GM18499 (cell line): ENCODE data around the gene NCOA5.
"Not testable (repeated sequence)": the region's sequence is repeated elsewhere in the genome, so short reads cannot be mapped to it uniquely, and the experiment has no call there.

Experiments
- ATAC-seq: cut with Tn5 transposase; IDR thresholded peaks from one replicate; pipeline ENCODE4 v1.9.1; 2021; ENCODE audit warnings: moderate number of reproducible peaks; ENCODE audit not compliant: insufficient read depth, unreplicated experiment

The NCOA5 gene

DNA sequence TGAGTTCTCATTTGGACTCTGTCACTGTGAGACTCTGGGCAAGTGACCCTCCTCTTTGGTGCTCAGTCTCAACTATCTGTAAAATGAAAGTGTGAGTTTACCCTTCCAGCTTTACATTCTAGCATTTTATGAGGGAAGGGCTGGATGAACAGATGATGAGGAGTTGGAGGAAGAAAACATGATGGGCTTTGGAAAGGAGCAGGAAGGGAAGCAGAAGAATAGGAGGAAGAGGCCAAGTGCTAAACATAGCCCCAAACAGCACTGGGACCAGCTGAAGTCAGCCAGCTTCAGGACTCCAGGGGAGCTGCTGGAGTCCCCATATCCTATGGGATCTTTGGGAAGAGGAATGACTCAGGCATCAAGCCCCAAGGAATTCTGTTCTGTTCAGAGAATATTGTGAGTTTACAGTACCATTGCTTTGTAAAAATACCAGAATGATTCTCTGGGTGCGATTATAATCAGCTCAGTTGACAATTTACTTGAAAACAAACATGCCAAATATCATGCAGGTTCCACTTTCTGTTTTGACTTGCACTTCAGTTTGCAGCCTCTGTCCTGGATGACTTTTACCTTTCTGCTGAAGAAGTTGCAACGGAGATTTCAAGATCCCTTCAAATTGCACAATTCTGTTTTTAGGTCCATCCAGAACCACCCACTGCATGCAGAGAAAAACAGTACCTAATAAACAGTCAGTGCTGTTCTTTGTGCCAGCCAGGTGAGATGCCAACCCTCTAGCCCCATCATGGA, 31.6 kb upstream of the NCOA5 start:
- ATAC-seq: no peak

DNA sequence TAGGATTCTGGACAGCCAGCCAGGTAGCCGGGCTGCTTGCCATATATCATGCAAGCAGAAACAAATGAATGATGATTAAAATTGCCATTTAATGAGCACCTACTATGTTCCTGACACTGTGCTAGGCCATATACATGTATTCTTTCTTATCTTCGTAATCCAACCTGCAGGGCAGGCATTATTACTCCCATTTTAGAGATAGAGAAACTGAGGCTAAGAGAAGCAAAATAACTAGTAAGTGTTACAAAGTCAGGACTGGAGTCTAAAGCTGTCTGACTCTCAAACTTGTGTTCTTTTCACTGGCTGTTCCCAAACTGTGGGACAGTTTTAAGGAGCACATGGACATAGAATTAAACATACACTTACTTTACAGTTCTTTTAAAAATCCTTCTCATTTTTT, 30.4 kb upstream of the NCOA5 start:
- no peak for ATAC-seq

DNA sequence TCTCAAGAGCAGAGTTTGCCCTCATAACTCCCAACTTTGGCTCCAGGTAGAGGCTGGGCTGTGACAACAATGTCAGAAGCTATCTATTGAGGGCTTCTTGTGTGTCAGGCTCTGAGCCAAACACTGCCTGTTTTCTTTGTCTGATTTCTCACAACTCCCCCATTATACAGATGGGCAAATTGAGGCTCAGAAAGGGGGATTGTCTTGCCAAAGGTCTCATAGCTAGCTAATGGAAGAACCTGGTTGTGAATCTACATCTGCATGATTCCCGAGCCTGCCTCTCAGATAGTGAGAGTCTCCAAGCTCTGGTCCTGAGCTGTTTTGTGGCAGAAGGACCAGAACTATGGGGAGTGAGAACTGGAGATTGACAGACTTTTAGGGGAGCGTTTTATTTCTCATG, 29.8 kb upstream of the NCOA5 start:
- ATAC-seq: no peak

DNA sequence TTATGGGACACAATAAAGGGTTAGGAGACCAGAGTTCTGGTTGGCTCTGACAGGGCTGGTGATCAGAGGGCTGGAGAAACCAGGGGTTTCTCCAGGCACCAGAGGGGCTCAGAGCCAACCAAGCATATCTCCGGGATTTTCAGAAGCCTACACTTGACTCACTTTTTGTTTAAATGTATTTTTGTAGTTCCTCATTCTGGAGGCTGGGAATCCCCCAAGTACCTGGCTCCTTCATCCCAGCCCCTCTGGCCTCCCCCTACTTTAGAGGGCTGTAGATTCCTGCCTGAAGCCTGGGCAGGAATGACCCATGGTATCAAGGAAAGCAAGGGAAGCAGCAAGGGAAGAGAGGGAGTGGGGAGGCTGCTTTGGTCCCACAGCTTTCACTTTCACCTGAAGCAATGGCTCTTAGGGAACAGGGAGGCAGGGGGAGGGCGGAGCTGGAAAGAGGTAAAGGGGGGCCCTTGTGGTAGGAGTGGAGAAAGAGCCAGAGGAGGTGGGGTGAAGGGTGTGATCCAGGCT, 29.3 kb upstream of the NCOA5 start:
- ATAC-seq: no peak

DNA sequence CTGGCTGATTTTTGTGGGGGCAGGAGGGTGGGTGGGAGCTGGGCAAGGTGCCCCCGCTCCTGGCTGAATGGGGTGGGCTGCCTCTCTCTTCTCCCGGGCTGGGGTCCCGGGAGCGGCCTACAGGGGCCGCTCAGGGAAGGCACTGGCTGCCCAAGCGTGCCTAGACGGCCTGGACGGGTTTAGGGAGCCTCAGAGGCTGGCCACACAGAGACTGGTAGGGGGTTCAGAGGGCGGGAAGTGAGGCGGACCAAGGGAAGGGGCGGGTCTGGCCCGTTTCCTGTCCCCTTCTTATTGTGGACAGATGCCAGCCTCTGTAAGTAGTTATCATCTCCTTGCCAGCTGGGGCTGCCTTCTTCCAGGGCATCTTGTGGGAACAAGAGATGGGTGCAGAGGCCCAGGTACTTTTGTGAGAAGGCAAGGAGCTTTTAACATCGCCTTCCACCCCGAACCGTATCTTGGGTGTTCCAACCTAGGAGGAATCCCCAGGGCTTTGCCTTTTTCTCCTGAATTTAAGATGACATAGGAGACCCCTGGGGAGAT, 28.8 kb upstream of the NCOA5 start:
- no peak for ATAC-seq

DNA sequence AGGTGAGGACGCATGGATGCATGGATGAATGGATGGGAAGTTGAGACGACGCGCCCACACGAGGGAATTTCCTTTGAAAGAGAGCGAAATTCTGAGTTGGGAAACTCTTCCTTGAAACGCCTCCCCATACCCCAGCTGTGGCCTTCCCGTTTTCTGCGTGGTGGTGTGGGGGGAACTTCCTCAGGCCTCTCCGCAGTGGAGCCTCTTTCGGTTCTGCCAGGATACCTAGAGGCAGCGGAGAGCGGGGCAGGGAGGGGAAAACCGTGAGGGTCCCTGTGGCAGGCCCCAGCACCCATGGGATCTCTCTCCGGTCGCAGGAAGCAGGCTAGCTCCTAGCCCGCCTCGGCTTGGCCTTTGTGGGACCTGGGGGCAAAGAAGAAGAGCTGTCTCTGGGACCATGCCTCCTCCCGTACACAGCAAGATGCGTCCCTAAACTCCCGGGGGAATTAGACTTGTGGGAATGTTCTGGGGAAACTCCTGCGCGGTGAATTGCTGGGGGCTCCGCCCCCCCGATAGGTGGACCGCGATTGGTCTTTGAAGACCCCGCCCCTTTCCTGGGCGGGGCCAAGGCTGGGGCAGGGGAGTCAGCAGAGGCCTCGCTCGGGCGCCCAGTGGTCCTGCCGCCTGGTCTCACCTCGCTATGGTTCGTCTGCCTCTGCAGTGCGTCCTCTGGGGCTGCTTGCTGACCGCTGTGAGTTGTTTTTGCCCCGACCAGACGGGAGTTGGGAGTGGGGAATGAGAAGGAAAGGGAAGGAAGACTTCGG, 28.1 kb upstream of the NCOA5 start, which contains the start of gene CD40:
Gene CD40, plus strand, starts transcription at position 611 of the 764 bp plus-strand sequence. Its CDS starts 30 bp downstream, at position 641.
- ATAC-seq: no peak

DNA sequence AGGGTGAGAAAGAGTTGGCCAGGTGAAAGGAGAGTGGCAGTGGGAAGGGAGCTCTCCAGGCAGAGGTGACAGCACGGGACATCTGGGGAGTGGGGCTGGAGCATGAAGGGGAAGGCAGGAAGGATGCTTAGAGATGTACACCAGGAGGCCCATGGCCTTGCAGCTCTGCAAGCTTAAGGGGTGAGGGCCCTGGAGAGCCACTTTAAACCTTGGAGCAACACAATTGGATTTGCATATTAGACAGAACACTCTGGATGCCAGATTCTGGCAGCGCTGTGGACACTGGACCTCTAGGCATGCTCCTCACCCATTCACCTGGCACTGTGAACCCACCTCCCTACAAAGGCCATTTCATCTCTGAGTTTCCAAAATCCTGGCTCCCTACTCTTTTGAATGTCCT, 24.7 kb upstream of the NCOA5 start:
- no peak for ATAC-seq

DNA sequence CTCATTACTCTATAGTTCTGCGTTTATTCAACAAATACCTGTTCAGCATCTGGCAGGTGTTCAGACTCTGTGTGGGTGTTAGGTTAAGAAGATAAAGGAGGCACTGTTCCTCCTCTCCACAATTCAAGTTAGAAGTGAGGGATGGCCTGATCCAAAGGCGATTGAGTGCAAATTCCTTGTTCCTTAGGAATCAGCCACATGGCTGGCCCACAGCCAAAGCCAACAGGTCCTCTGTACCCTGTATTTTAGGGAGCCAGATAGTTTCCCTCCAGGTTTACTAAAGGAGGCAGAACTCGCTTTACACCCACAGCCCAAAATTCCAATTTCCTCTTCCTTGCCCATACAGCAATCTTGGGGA, 23.3 kb upstream of the NCOA5 start:
- ATAC-seq: no peak

DNA sequence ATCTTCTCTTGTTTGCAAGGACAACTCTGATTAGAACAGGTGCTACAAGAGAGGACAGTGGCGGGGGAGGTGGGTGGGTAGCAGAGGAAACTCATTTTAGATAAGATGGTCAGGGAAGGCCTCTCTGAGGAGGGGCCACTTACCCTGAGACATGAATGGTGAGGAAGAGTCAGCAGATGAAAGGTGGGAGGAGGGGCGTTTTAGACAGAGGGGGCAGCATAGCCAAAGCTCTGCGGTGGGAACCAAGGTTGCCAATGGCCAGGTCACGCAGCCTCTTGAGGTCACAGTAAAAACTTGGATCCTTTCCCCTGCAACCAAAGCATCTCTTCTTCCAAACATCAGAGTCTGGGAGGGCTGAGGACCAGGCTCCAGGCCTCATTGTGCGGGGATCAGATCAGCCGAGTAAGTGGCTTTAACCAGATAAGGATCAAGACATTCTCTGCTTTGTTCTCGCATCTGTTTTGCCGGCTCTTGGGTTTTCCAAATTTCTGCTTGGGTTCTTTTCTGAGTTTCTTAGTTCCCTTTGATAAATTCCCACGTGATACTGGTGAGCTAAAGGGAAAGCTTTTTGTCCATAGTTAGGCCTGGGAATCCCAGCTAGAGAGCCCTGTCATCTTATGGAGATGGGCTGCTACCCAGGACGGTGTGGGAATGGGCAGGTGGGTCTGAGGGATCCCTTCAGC, 22.8 kb upstream of the NCOA5 start:
- ATAC-seq: no peak

DNA sequence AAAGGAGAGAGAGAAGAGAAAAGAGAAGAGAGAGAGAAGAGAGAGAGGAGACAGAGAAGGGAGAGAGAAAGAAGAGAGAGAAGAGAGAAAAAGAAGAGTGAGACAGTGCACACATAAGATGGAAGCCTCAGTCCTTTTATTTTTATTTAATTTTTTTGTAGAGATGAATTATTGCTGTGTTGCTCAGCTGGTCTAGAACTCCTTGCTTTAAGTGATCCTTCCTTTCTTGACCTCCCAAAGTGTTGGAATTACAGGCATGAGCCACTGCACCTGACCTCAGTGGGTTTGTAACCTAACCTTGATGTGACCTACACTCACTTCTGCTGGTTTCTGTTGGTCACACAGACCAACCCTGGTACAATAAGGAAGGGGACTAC, 22.1 kb upstream of the NCOA5 start:
- ATAC-seq: no peak

DNA sequence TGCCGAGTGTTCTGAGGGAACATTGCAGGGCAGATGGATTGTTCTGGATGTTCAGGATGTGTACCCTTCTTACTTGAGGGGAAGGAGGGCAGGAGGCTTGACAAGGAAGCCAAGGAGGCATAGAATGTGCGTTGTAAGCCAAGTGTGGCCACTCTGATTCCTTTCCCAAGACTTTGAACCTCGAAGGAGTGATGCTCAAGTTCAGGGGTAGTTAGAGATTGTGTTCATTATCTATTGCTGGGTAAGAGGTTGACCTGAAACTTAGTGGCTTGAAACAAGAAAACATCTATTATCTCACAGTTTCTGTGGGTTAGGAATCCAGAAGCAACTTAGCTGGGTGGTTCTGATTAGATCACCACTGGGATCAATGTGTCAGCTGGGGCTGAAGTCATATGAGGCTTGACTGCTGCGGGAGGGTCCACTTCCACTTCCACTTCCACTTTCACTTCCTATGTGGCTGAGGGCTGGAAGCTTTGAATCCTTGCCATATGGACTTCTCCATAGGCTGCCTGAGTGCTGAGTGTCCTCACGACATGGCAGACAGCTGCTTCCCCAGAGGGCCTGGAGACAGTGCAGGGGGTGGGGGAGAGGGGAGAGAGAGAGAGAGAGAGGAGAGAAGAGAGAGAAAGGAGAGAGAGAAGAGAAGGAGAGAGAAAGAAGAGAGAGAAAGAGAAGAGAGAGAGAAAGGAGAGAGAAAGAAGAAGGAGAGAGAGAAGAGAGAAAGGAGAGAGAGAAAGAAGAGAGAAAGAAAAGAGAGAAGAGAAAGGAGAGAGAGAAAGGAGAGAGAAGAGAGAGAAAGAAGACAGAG, 21.5 kb upstream of the NCOA5 start:
- ATAC-seq: no peak

DNA sequence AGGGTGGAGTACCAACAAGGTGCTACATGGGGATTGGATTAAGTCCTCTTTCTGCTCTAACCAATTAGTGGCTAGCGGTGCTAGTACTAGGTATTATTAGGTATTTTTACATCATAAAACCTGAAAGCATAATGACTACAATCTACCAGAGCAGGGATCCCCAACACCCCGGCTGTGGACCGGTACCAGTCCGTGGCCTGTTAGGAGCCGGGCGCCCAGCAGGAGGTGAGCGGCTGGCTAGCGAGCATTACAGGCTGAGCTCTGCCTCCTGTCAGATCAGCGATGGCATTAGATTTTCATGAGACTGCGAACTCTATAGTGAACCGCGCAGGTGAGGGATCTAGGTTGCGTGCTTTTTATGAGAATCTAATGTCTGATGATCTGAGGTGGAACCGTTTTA, 19.2 kb upstream of the NCOA5 start:
- ATAC-seq: no peak

DNA sequence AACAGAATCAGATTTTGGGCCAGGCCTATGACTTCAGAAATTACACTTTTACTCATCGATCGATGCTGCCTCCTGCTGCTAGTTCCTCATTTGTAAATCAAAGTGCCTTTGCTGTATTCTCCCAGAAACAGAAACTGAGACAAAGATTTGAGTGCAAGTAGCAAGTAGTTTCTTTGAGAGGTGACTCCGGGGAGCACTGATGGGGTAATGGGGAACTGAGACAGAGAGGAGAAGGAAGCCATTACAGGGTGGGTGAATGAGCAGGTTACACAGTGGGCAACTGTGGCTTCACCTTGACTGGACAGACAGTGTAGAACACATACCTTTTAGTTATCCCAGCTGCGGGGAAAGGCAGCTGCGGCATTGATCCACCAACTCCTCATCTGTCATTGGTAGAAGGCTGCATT, 18.7 kb upstream of the NCOA5 start:
- ATAC-seq: peak; percentile 64

DNA sequence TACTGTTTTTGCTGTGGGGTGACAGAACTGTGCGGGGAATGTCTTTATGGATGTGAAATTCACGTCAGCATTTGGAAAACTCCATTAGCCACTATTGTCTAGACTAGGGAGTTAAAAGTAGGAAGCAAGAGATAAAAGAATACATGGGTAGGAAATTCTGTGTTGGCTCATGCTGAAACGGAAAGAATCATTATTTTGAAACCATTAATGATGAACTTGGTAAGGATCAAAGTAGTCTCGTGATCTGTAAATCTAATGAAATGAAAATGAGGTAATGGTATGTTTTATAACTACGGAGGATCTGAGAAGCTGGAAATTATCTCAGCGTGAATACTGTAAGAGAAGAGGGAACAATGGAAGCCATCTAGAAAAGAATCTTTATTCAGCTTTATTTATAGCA, 17.3 kb upstream of the NCOA5 start:
- ATAC-seq: no peak

DNA sequence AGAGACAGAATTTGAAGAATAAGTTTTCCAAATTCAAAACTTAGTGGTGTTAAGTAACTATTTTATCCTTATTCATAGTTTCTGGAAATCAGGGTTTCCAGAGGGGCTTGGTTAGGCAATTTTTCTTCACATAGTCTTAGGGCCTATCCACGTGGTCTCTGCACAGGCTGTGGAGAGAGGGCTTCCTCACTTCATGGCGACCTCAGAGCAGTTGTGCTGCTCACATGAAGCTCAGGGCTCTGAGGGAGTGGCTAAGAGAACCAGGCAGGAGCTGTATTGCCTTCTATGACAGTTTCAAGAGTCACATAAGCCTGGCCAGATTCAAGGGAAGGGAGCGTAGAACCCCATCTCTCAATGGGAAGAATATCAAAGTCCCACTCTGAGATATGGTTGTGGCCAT, 14.5 kb upstream of the NCOA5 start:
- no peak for ATAC-seq

DNA sequence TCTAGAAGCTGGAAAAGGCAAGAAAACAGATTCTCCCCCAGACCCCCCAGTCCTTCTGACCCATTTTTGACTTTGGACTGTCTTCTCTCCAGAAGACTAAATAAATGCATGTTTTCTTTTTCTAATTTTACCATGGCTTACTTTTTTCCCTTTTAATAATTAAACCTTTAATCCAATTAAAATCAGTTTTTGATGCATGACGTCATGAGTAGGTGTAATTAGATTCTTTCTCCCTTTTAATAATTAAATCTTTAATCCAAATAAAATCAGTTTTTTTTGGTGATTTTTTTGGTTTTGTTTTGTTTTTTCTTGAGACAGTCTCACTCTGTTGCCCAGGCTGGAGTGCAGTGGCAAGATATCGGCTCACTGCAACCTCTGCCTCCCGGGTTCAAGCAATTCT, 13.2 kb upstream of the NCOA5 start:
- ATAC-seq: no peak

DNA sequence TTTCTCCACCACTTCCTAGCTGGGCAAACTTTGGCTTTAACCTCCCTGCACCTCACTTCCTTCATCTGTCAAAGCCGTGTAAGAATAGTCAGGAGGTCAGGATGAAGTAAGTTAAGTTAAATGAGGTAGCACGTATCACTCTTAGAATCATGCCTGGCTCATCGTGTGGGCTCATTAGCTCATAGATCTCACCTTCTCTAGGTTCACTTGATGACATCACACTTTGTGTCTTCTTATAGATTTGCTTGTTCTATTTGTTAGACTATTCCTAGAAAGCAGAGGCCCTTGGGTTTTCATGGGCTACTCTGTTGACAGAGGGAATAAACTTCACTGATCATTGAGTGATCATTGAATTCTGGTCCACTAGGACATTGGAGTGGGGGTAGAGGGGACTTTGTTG, 12.2 kb upstream of the NCOA5 start:
- ATAC-seq: no peak

DNA sequence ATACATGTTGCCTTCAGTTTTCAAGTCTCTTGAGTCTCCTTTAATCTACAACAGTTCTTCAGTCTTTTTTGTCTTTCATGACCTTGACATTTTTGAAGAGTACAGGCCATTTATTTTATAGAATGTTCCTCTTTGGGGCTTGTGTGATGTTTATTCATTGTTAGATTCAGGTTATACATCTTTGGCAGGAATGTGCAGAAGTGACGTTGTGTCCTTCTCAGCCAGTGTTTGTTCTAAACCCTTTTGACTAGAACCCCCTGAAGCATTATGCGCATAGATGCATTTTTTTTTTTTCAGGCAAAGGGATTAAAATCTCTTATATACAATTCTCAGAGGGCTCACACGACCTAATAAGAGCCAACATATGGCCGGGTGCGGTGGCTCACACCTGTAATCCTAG, 11.2 kb upstream of the NCOA5 start:
- ATAC-seq: no peak

DNA sequence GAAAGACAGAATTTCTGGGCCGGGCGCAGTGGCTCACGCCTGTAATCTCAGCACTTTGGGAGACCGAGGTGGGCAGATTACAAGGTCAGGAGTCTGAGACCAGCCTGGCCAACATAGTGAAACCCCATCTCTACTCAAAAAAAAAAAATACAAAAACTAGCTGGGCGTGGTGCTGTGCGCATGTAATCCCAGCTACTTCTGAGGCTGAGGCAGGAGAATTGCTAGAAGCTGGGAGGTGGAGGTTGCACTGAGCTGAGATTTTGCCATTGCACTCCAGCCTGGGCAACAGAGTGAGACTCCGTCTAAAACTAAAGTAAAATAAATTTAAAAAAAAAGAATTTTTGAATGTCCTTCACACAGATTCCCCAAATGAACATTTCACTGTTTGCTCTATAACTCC, 10.7 kb upstream of the NCOA5 start:
- not testable (repeated sequence) for ATAC-seq
